HEK293 (cell line): Measurements from ENCODE around the gene CADPS.

Source experiments
- KLF10 ChIP-seq: fragments of 450-650 bp; IDR thresholded peaks from 2 replicates; pipeline ENCODE4 v1.5.1; 2018; ENCODE audit warnings: missing biosample characterization, mild to moderate bottlenecking, missing genetic modification characterization
- SCRT2 ChIP-seq: fragments of 450-650 bp; formaldehyde crosslinking; IDR thresholded peaks from 2 replicates; pipeline ENCODE4 v1.5.1; 2016; ENCODE audit warnings: missing biosample characterization, missing genetic modification characterization
- ZBTB44 ChIP-seq: fragments of 450-650 bp; IDR thresholded peaks from 2 replicates; pipeline ENCODE4 v1.5.1; 2018; ENCODE audit warnings: missing biosample characterization, mild to moderate bottlenecking, missing genetic modification characterization
- ZFP41 ChIP-seq: fragments of 450-650 bp; formaldehyde crosslinking; IDR thresholded peaks from 2 replicates; pipeline ENCODE4 v1.5.1; 2016; ENCODE audit warnings: missing biosample characterization, missing genetic modification characterization, borderline replicate concordance
- ZNF521 ChIP-seq: fragments of 450-650 bp; formaldehyde crosslinking; IDR thresholded peaks from 2 replicates; pipeline ENCODE4 v1.5.1; 2017; ENCODE audit warnings: missing biosample characterization, mild to moderate bottlenecking, missing genetic modification characterization
- TF ChIP-seq, protein P1 (sequence below): fragments of 450-650 bp; formaldehyde crosslinking; IDR thresholded peaks from 2 replicates; pipeline ENCODE4 v1.5.1; 2016; ENCODE audit warnings: missing biosample characterization, missing genetic modification characterization
- TF ChIP-seq, protein P2 (sequence below): sonication (generic); formaldehyde crosslinking; IDR thresholded peaks from 2 replicates; pipeline ENCODE4 v1.8.1; 2022; ENCODE audit warnings: mild to moderate bottlenecking, moderate library complexity, missing genetic modification reagents
- TF ChIP-seq, protein P3 (sequence below): fragments of 450-650 bp; formaldehyde crosslinking; IDR thresholded peaks from 2 replicates; pipeline ENCODE4 v1.5.1; 2016; ENCODE audit warnings: missing biosample characterization, missing genetic modification characterization
- TF ChIP-seq, protein P4 (sequence below): fragments of 450-650 bp; formaldehyde crosslinking; IDR thresholded peaks from 2 replicates; pipeline ENCODE4 v1.5.1; 2016; ENCODE audit warnings: missing biosample characterization, missing genetic modification characterization, low read depth

DNA sequence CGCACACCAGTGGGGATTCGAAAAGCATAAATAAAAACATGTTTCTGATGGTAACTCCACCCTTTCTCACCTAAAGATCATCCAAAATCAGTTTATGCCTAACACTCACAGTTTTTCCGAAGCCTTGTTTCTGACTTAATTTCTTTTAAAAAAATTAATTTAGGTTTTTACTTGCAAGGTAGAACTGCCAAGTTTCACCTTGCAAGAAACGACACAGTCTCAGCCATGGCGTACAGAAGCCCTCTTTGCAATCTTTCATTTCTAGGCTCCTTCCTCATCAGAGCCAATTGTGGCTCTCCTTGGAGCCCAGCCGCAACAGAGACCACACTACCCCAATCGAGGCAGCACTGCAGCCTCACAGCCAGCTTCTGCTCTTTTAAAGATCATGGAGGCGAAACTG lies 470.9 kb downstream of the CADPS start:
- TF ChIP-seq, protein P1, sequence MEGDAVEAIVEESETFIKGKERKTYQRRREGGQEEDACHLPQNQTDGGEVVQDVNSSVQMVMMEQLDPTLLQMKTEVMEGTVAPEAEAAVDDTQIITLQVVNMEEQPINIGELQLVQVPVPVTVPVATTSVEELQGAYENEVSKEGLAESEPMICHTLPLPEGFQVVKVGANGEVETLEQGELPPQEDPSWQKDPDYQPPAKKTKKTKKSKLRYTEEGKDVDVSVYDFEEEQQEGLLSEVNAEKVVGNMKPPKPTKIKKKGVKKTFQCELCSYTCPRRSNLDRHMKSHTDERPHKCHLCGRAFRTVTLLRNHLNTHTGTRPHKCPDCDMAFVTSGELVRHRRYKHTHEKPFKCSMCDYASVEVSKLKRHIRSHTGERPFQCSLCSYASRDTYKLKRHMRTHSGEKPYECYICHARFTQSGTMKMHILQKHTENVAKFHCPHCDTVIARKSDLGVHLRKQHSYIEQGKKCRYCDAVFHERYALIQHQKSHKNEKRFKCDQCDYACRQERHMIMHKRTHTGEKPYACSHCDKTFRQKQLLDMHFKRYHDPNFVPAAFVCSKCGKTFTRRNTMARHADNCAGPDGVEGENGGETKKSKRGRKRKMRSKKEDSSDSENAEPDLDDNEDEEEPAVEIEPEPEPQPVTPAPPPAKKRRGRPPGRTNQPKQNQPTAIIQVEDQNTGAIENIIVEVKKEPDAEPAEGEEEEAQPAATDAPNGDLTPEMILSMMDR: no peak
- TF ChIP-seq KLF10: no peak
- no peak for TF ChIP-seq SCRT2 (tag by site-specific recombination)
- no peak for TF ChIP-seq ZBTB44
- TF ChIP-seq, protein P2, sequence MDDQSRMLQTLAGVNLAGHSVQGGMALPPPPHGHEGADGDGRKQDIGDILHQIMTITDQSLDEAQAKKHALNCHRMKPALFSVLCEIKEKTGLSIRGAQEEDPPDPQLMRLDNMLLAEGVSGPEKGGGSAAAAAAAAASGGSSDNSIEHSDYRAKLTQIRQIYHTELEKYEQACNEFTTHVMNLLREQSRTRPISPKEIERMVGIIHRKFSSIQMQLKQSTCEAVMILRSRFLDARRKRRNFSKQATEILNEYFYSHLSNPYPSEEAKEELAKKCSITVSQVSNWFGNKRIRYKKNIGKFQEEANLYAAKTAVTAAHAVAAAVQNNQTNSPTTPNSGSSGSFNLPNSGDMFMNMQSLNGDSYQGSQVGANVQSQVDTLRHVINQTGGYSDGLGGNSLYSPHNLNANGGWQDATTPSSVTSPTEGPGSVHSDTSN (CRISPR knock-in tag): no peak
- TF ChIP-seq, protein P3, sequence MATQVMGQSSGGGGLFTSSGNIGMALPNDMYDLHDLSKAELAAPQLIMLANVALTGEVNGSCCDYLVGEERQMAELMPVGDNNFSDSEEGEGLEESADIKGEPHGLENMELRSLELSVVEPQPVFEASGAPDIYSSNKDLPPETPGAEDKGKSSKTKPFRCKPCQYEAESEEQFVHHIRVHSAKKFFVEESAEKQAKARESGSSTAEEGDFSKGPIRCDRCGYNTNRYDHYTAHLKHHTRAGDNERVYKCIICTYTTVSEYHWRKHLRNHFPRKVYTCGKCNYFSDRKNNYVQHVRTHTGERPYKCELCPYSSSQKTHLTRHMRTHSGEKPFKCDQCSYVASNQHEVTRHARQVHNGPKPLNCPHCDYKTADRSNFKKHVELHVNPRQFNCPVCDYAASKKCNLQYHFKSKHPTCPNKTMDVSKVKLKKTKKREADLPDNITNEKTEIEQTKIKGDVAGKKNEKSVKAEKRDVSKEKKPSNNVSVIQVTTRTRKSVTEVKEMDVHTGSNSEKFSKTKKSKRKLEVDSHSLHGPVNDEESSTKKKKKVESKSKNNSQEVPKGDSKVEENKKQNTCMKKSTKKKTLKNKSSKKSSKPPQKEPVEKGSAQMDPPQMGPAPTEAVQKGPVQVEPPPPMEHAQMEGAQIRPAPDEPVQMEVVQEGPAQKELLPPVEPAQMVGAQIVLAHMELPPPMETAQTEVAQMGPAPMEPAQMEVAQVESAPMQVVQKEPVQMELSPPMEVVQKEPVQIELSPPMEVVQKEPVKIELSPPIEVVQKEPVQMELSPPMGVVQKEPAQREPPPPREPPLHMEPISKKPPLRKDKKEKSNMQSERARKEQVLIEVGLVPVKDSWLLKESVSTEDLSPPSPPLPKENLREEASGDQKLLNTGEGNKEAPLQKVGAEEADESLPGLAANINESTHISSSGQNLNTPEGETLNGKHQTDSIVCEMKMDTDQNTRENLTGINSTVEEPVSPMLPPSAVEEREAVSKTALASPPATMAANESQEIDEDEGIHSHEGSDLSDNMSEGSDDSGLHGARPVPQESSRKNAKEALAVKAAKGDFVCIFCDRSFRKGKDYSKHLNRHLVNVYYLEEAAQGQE: no peak
- no peak for TF ChIP-seq ZNF521 (tag by site-specific recombination)
- TF ChIP-seq ZFP41 (tag by site-specific recombination): no peak
- TF ChIP-seq, protein P4, sequence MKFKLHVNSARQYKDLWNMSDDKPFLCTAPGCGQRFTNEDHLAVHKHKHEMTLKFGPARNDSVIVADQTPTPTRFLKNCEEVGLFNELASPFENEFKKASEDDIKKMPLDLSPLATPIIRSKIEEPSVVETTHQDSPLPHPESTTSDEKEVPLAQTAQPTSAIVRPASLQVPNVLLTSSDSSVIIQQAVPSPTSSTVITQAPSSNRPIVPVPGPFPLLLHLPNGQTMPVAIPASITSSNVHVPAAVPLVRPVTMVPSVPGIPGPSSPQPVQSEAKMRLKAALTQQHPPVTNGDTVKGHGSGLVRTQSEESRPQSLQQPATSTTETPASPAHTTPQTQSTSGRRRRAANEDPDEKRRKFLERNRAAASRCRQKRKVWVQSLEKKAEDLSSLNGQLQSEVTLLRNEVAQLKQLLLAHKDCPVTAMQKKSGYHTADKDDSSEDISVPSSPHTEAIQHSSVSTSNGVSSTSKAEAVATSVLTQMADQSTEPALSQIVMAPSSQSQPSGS: no peak
